Measurements from ENCODE around the gene VPS13A.

GRCh38 chr9:77215874-77216273, 38.5 kb downstream of the VPS13A start:
- TF ChIP-seq CTCF (IDR thresholded peaks at IDR 0.05; ENCODE audit: low read depth, low read length, missing input control): no peak
- TF ChIP-seq REST (IDR thresholded peaks at IDR 0.05): no peak
- no peak for TF ChIP-seq YY1 (IDR thresholded peaks at IDR 0.05)
- no peak for TF ChIP-seq FOXA2 (IDR thresholded peaks at IDR 0.05)
- no peak for TF ChIP-seq MAX (IDR thresholded peaks at IDR 0.05)

Measured in liver (tissue), 2 donors.